Measurements from ENCODE around the gene SLC7A8.

DNA sequence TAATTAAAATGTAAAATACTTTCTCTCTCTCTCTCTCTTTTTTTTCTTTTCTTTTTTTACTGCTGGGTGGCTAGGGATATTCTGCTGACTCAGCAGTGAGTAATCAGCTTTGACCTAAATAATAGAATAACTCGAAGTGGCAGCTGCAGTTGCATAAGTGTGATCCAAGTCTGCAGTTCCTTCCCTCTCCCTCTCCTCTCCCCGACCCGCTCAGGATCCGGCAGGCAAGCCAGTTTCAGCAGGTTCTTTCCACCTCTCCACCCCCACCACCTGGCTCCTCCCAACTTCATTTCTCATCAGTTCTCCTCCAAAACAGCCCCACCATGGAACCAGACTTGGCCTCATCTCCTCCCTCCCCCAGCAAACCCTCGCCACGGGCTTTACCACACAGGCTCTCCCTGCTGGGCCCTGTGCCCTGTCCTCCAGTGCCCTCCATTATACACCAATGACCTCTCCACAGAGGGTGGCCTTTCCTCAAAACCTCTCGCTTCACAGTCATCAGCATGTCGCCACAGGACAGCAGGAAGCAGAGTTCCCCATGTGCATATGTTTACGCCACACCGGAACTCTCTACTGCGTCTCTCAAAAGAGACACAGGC, 22.4 kb downstream of the SLC7A8 start:
- TF ChIP-seq CTCF (IDR thresholded peaks at IDR 0.05; ENCODE audit: borderline replicate concordance, extremely low read depth, low read length, poor library complexity, severe bottlenecking): no peak
- TF ChIP-seq EZH2 (IDR thresholded peaks at IDR 0.05; ENCODE audit: borderline replicate concordance, low read depth, low read length, severe bottlenecking): no peak

Measured in DND-41 (cell line).